ENCODE measurements around the gene MAX. TPM values are rescaled to one million over a fixed set of nuclear protein-coding genes. Genes with fewer than 3 reads are reported as not detected.

The MAX gene
- total and polyA plus RNA-seq, 2 of the 4 experiments (the other 2 are of a cell fraction): 45.2 to 51.8 TPM

GRCh38 chr14:65110525-65110924 is 8.2 kb upstream of the MAX start:
- intact Hi-C loops (cut with micrococcal nuclease) (no loop called here), dilution Hi-C loops (cut with HindIII; ENCODE audit: low sequenced_read_pairs, unreplicated experiment) (no loop called here), in situ Hi-C loops (cut with MboI; ENCODE audit: low sequenced_read_pairs) (no loop called here)
- no peak overlapping the region for H2BK120ac ChIP-seq (ENCODE audit: low read depth, low read length)
- ChIA-PET CTCF (no interaction called here), POLR2A (ENCODE audit: unreplicated experiment) (no interaction called here)
- no peaks in the 10 kb centered on the region for H3K36me3 ChIP-seq (ENCODE audit: control insufficient read depth, insufficient read depth, low read length)
- whole genome bisulfite sequencing, 2 experiments (ENCODE audit: extremely low coverage in 2 of 2, insufficient read length in 1 of 2): 40% methylated on average over 1 of the region's 5 CpGs; no CpG with 5 or more reads in 1 of the 2 experiments
- no peaks in the 10 kb centered on the region for H4K20me1 ChIP-seq (ENCODE audit: insufficient read depth, low read length)
- no peak overlapping the region for H2BK5ac ChIP-seq (ENCODE audit: low read depth, low read length, poor library complexity, severe bottlenecking)
- H2AFZ ChIP-seq (replicated peaks; ENCODE audit: low read length, poor library complexity): no peak overlapping the region
- H4K91ac ChIP-seq (ENCODE audit: insufficient read depth, low read depth, low read length): no peak overlapping the region
- H3K14ac ChIP-seq (replicated peaks; ENCODE audit: low read depth, low read length): no peak overlapping the region
- no peak overlapping the region for H2AK5ac ChIP-seq (ENCODE audit: low read depth, low read length)
- DNase-seq (no peak), ATAC-seq (ENCODE audit: low read depth) (no peak)
- no peak overlapping the region for H3K4me2 ChIP-seq (ENCODE audit: low read depth, low read length)
- H3K4me3 ChIP-seq (ENCODE audit: insufficient read depth, low read depth, low read length): no peak overlapping the region
- no peak overlapping the region for H2BK20ac ChIP-seq (ENCODE audit: low read depth, low read length)
- no TSS peak for BruUV-seq (replicated peaks)
- no peak overlapping the region for H2BK15ac ChIP-seq (ENCODE audit: low read depth, low read length)
- no peaks in the 10 kb centered on the region for H3K4me1 ChIP-seq (ENCODE audit: control insufficient read depth, insufficient read depth, low read length)
- TF ChIP-seq POLR2A (IDR thresholded peaks at IDR 0.05; ENCODE audit: low read depth, low read length): no peak
- TF ChIP-seq MXI1 (IDR thresholded peaks at IDR 0.05; ENCODE audit: borderline replicate concordance, low read depth, low read length): no peak
- TF ChIP-seq SMC3 (IDR thresholded peaks at IDR 0.05; ENCODE audit: low read depth, low read length): no peak
- H3K9me1 ChIP-seq (ENCODE audit: insufficient read depth, low read length): no peaks in the 10 kb centered on the region
- H3K56ac ChIP-seq (ENCODE audit: extremely low read depth, insufficient read depth, low read length): no peak overlapping the region
- H3K9ac ChIP-seq (ENCODE audit: low read depth, low read length): no peak overlapping the region
- H3K4ac ChIP-seq (ENCODE audit: low read depth, low read length): no peak overlapping the region
- no peak overlapping the region for H3K18ac ChIP-seq (ENCODE audit: low read depth, low read length)
- no peak overlapping the region for H3K23ac ChIP-seq (ENCODE audit: low read depth, low read length)
- no peak overlapping the region for H2AK9ac ChIP-seq (replicated peaks; ENCODE audit: low read depth, low read length, poor library complexity)
- peaks cover 16% of the 10 kb centered on the region for H3K27me3 ChIP-seq (ENCODE audit: control insufficient read depth, insufficient read depth, low read length)
- H4K5ac ChIP-seq (ENCODE audit: low read depth, low read length): no peak overlapping the region
- no peak overlapping the region for H4K8ac ChIP-seq (ENCODE audit: low read depth in 2 of 2, low read length in 2 of 2)
- H3K79me1 ChIP-seq (ENCODE audit: low read depth in 1 of 2, low read length in 2 of 2): no peaks in the 10 kb centered on the region
- no peaks in the 10 kb centered on the region for H3K9me3 ChIP-seq (ENCODE audit: control insufficient read depth, insufficient read depth, low read length)
- H3K27ac ChIP-seq (ENCODE audit: insufficient read depth, low read length): no peak overlapping the region

Data from IMR-90 (cell line).